DMS 273 (cell line): ENCODE results near the gene DPY19L1.
A peak's percentile ranks its signal among the peaks of the same experiment; 100 is the strongest.
"Not testable (repeated sequence)": the region's sequence is repeated elsewhere in the genome, so short reads cannot be mapped to it uniquely, and the experiment has no call there.

ENCODE experiments used
- DNase-seq: peaks from one replicate; lab custom pipeline; 2025; ENCODE audit not compliant: unreplicated experiment; lab: John Stamatoyannopoulos, UW

Gene DPY19L1

GRCh38 chr7:34991938-34992840, 45.1 kb downstream of the DPY19L1 start:
- no peak for DNase-seq

GRCh38 chr7:34988442-34989125, 48.7 kb downstream of the DPY19L1 start:
- not testable (repeated sequence) for DNase-seq

- DNase-seq: not testable (repeated sequence)
These were observed 52.1 kb downstream of the DPY19L1 start for GRCh38 chr7:34985155-34985554.

GRCh38 chr7:34984140-34984539, 53.1 kb downstream of the DPY19L1 start:
- not testable (repeated sequence) for DNase-seq

GRCh38 chr7:34982371-34983019, 54.8 kb downstream of the DPY19L1 start:
- DNase-seq: no peak

GRCh38 chr7:34979124-34979523, 58.2 kb downstream of the DPY19L1 start:
- not testable (repeated sequence) for DNase-seq

- DNase-seq: no peak
These were observed 63.9 kb downstream of the DPY19L1 start for GRCh38 chr7:34973400-34973760.

GRCh38 chr7:34972739-34973399, 64.4 kb downstream of the DPY19L1 start:
- DNase-seq: not testable (repeated sequence)

GRCh38 chr7:34967818-34968217, 69.5 kb downstream of the DPY19L1 start:
- not testable (repeated sequence) for DNase-seq

- not testable (repeated sequence) for DNase-seq
These were observed 70.8 kb downstream of the DPY19L1 start for GRCh38 chr7:34966504-34966903.

GRCh38 chr7:34958021-34958420, 79.3 kb downstream of the DPY19L1 start:
- no peak for DNase-seq

- no peak for DNase-seq
These were observed 84.5 kb downstream of the DPY19L1 start for GRCh38 chr7:34952822-34953221.

GRCh38 chr7:34949361-34949760, 87.9 kb downstream of the DPY19L1 start:
- no peak for DNase-seq

GRCh38 chr7:34947427-34947826, 89.9 kb downstream of the DPY19L1 start:
- not testable (repeated sequence) for DNase-seq

GRCh38 chr7:34946486-34946885, 90.8 kb downstream of the DPY19L1 start:
- DNase-seq: peak; percentile 73

GRCh38 chr7:34945894-34946477, 91.3 kb downstream of the DPY19L1 start:
- DNase-seq: peak; percentile 73

- DNase-seq: no peak
These were observed 98.1 kb downstream of the DPY19L1 start for GRCh38 chr7:34939175-34939574.

GRCh38 chr7:34935735-34936165, 101.5 kb downstream of the DPY19L1 start:
- DNase-seq: not testable (repeated sequence)

- no peak for DNase-seq
These were observed 105.5 kb downstream of the DPY19L1 start for GRCh38 chr7:34931739-34932138.

GRCh38 chr7:34929783-34930182, 107.5 kb downstream of the DPY19L1 start:
- DNase-seq: not testable (repeated sequence)

- DNase-seq: no peak
These were observed 108.7 kb downstream of the DPY19L1 start for GRCh38 chr7:34928560-34928959.
